ENCODE data around the gene TMEM178B.

TMEM178B gene

GRCh38 chr7:141294143-141294829, 220.4 kb downstream of the TMEM178B start:
- no peak for DNase-seq (ENCODE audit: low read depth in 1 of 2, low spot score in 1 of 2)
- no peak overlapping the region for H3K4me3 ChIP-seq (replicated peaks; ENCODE audit: insufficient read depth, low read length)
- no peaks in the 10 kb centered on the region for H3K27me3 ChIP-seq (ENCODE audit: insufficient read depth, poor library complexity, severe bottlenecking)
- TF ChIP-seq POLR2AphosphoS5 (IDR thresholded peaks at IDR 0.05; ENCODE audit: low read depth) (no peak), GABPA (IDR thresholded peaks at IDR 0.05; ENCODE audit: low read depth) (no peak), SPI1 (IDR thresholded peaks at IDR 0.05; ENCODE audit: borderline replicate concordance, low read depth) (no peak), CTCF (IDR thresholded peaks at IDR 0.05; ENCODE audit: insufficient read depth, low read length) (no peak)
- H3K27ac ChIP-seq (replicated peaks) = no peak overlapping the region

- DNase-seq (ENCODE audit: low read depth in 1 of 2, low spot score in 1 of 2) = no peak
- TF ChIP-seq GABPA (IDR thresholded peaks at IDR 0.05; ENCODE audit: low read depth) (no peak), REST (IDR thresholded peaks at IDR 0.05; ENCODE audit: insufficient replicate concordance, low read depth) (no peak), POLR2AphosphoS5 (IDR thresholded peaks at IDR 0.05; ENCODE audit: low read depth) (no peak), CTCF (IDR thresholded peaks at IDR 0.05; ENCODE audit: insufficient read depth, low read length) (no peak), SPI1 (IDR thresholded peaks at IDR 0.05; ENCODE audit: borderline replicate concordance, low read depth) (no peak)
- H3K27me3 ChIP-seq (ENCODE audit: insufficient read depth, poor library complexity, severe bottlenecking) = no peaks in the 10 kb centered on the region
- no peak overlapping the region for H3K4me3 ChIP-seq (replicated peaks; ENCODE audit: insufficient read depth, low read length)
- no peak overlapping the region for H3K27ac ChIP-seq (replicated peaks)
Observed at GRCh38 chr7:141295367-141295895, 221.6 kb downstream of the TMEM178B start.

GRCh38 chr7:141300816-141301215, 227.0 kb downstream of the TMEM178B start:
- Histone ChIP-seq H3K4me3 (replicated peaks; ENCODE audit: insufficient read depth, low read length) (no peak overlapping the region), H3K27me3 (ENCODE audit: insufficient read depth, poor library complexity, severe bottlenecking) (no peaks in the 10 kb centered on the region), H3K27ac (replicated peaks) (no peak overlapping the region)
- no peak for DNase-seq (ENCODE audit: low read depth in 1 of 2, low spot score in 1 of 2)
- TF ChIP-seq POLR2AphosphoS5 (IDR thresholded peaks at IDR 0.05; ENCODE audit: low read depth) (no peak), GABPA (IDR thresholded peaks at IDR 0.05; ENCODE audit: low read depth) (no peak), CTCF (IDR thresholded peaks at IDR 0.05; ENCODE audit: insufficient read depth, low read length) (no peak), REST (IDR thresholded peaks at IDR 0.05; ENCODE audit: insufficient replicate concordance, low read depth) (no peak), SPI1 (IDR thresholded peaks at IDR 0.05; ENCODE audit: borderline replicate concordance, low read depth) (no peak)
